GM18867 (cell line): ENCODE measurements around the gene TSR3.

Source experiments
- ATAC-seq: cut with Tn5 transposase; IDR thresholded peaks from one replicate; pipeline ENCODE4 v1.9.1; 2021; ENCODE audit warnings: mild to moderate bottlenecking, moderate library complexity; ENCODE audit not compliant: unreplicated experiment

Gene TSR3

GRCh38 chr16:1311738-1312466, 39.8 kb downstream of the TSR3 start:
- no peak for ATAC-seq

GRCh38 chr16:1311212-1311737, 40.4 kb downstream of the TSR3 start:
- ATAC-seq = no peak

DNA sequence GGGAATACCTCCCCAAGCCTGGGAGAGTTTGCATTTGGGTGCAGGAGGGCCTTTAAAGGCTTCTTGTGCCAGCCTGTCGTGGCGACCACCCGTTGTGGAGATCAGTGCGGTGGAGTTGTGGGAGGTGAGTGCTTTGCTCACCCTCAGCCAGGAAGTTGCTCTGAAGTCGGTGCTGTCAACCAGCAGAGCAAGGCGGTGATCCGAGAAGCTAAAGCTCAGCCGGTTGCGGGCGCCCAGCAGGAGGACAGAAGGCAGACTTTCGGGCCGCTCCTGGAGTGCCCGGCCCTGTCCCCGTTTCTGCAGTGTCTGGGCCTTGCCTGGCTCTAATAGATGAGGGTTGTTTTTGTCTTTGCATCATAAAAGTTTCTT, 40.9 kb downstream of the TSR3 start:
- no peak for ATAC-seq

GRCh38 chr16:1309888-1310831, 41.5 kb downstream of the TSR3 start:
- peak; percentile 4 for ATAC-seq

DNA sequence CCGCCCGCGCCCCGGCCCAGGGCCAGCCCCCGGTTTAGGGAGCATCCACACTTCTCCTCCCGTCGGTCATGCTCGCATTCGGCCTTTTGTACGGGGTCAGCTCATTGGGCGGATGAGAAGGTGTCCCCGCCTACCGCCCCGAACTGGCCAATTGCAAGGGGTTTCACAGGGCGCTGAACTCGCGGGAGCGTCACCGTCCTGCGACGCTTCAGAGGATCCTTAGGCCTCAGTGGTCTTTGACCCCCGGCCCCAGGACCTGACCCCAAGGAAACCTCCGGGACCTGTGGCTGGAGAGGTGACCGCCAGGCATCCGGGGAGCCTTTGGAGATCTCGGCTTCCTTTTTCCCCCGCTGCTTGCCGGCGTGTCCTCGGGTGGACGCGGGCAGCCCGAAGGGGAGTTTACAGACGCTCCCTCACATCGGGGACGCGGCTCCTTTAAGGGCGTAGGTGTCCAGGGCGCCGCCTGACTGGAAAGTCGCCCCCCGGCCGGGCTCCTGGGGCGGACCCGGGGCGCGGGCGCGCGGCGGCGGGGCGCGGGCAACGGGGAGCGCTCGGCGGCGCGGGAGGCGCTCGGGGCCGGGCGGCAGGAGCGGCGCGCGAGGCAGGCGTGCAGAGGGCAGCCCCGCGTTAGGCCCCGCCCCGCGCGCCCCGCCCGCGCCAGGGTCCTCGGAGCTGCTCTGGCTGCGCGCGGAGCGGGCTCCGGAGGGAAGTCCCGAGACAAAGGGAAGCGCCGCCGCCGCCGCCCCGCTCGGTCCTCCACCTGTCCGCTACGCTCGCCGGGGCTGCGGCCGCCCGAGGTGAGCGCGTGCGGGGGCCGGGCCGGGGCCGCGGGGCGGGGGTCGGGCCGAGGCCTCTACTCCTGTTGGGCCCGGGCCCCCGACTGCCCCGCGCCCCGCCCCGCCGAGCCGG, 42.4 kb downstream of the TSR3 start, which contains the start of gene UBE2I:
Gene UBE2I (plus strand): TSS at position 660 of the 909 bp plus-strand sequence. CDS start 4,395 bp downstream, outside the sequence.
- peak; percentile 59 for ATAC-seq

GRCh38 chr16:1308036-1308976, 43.4 kb downstream of the TSR3 start:
- peak; percentile 28 for ATAC-seq

DNA sequence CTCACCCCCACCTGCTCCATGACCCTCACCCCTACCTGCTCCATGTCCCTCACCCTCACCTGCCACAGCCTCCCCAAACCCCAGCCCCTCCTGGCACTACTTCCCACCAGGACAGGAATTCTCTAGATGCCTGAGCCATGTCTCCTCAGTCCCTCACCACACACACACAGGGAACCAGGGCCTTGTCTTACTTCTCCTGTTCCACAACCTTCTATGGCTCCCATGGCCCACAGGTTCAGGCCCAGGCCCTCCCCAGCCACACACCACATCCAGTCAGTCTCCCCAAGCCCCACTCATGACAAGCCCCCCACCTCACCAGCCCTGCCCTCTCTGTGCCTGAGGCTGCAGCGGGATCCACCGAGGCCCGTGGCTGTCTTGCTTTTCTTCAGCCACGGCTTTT, 45.3 kb downstream of the TSR3 start:
- ATAC-seq = no peak

DNA sequence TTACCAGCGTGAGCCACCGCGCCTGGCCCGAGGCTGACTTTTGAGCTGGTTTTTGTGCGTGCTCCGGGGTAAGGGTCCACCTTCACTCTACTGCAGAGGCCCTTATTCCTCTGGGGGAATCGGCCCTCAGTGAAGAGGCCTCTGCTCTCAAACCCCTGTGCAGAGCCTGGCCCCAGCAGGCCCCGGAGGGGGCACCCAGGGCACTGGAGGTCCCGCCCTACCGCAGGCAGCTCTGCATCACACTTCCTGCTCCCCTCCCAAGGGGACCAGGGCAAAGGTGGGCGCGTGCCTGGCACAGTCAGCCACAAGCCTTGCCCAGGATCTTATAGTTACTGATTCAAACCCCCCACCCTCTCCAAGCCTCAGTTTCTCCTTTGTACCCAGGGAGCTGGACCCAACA, 45.9 kb downstream of the TSR3 start:
- ATAC-seq = no peak

- no peak for ATAC-seq
These were observed 50.1 kb downstream of the TSR3 start for GRCh38 chr16:1301562-1301961.

- ATAC-seq = no peak
These were observed 50.8 kb downstream of the TSR3 start for GRCh38 chr16:1300664-1301476.

GRCh38 chr16:1299868-1300203, 51.8 kb downstream of the TSR3 start:
- no peak for ATAC-seq
